Stimulated activated naive CD4-positive, alpha-beta T cell (primary cell): ENCODE results near the gene UROD.
A peak's percentile ranks its signal among the peaks of the same experiment; 100 is the strongest.

Source experiments
- DNase-seq, 6 experiments: peaks; one replicate each; lab custom pipeline; 2025; lab: John Stamatoyannopoulos, UW

Gene UROD

GRCh38 chr1:45008516-45008915, 3.5 kb upstream of the UROD start:
- DNase-seq, result no peak

GRCh38 chr1:45009296-45009865, 2.7 kb upstream of the UROD start:
- DNase-seq, result no peak

GRCh38 chr1:45009956-45010854, 1.8 kb upstream of the UROD start:
- peak in 4 of 6 experiments; percentile 16 to 48 (median 26) for DNase-seq

DNA sequence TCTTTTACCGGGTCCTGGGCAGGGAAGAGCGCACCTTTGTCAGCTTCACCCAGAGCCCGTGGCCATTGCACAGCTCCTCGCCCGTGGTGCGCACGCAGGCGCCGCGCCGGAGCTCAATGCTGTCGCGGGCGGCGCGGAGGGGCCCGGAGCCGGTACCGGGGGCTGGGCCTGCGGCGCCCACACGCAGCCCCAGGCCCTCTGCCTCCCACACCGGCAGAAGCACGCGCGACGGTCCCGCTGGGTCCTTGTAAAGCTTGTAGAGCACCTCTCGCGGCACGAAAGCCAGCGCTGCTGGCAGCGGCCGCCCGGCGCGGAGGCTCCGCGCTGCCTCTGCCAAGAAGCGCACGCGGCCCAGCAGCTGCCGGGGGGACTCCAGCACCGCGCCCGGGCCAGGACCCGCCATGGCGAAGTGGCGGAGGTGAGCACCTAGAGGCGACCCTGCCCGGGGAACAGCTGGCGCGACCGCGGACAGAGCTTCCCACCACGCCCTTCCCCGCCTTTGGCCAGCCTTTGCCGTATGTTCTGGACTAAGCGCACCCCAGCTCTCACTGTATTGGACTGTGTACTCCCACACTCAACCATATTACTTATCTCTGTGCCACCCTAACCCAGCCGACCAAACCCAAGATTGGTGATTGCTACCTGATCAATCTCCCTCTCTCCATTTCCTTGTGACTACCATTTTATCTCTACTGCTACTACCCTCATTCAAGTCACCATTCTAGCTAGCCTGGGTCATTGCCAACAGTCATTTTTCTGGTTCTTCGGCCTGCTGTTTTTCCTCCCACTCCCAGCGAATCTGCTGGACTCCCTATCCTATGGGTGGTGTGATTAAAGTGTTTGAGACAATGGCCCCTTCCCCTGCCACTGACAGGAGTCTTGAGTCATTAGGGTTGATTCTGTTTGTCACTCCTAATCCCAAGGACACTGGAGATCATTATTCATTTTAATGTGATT, 921 bp upstream of the UROD start, which contains the start of gene HECTD3:
Gene HECTD3, minus strand, starts transcription at position 470 of the 957 bp plus-strand sequence. Its CDS starts 67 bp downstream, at position 403.
- peak; percentile 38 to 66 (median 54) for DNase-seq

DNA sequence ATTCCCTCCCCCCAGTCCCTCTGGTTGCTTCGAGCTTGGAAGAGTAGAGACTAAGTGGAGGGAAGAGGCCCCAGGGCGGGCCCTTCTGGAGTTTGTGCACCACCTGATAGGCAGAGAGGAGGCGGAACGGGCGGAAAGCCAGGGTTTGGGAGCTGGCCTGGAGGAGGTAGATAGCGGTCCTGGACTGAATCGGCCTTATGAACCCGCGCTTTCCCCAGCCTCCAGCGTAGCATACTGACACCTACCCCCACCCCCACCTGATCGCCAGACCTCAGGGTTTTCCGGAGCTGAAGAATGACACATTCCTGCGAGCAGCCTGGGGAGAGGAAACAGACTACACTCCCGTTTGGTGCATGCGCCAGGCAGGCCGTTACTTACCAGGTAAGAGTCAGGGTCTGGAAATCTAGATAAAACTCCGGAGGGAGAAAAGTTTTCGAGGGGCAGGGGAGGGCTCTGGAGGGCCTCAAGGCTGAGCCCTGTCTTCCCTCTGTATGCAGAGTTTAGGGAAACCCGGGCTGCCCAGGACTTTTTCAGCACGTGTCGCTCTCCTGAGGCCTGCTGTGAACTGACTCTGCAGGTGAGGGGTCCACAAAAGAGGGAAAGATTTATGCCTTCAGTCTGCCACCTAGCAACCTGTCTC, 705 bp downstream of the UROD start:
- DNase-seq, result peak in 4 of 6 experiments; percentile 15 to 38 (median 18)

- no peak for DNase-seq
These were observed 1.6 kb downstream of the UROD start for GRCh38 chr1:45013551-45014209.

DNA sequence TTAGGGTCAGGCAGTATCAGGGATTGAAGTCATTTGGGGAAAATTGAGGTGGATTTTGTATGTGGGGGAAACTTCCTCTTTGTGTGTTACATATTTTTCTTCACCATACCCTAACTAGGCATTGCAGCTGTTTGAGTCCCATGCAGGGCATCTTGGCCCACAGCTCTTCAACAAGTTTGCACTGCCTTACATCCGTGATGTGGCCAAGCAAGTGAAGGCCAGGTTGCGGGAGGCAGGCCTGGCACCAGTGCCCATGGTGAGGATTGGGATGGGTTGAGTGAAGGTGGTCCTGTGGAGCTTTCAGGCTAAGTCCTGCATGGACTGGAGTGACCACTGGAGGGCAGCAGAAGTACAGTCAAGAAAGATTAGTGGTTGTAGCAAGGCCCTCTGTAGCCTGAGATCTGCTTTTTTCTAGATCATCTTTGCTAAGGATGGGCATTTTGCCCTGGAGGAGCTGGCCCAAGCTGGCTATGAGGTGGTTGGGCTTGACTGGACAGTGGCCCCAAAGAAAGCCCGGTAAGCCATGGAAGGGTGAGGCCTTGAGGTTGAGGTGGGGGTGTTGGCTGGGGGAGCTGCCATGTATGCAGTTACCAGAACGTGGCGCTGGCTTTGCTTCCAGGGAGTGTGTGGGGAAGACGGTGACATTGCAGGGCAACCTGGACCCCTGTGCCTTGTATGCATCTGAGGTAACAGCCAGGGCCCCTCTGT, 2.4 kb downstream of the UROD start:
- peak; percentile 63 to 85 (median 72) for DNase-seq

DNA sequence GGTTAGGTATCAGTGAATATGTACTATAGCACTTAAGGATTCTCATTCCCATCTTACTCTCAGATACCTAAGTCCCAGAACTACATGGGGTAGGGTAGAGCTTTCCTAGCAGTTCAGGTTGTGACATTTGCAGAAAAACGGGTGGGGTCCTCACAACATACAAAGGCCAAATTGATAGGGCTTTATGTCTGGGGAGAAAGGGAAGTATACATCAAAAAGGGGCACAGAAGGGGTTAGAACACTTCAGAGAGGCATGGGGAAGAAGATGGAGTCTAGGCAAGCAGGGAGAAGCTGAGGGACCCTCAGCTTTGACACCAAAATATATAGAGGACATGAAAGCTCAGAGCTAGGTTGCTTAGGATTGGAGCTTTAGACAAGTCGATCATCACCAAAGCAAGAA, 3.6 kb downstream of the UROD start:
- DNase-seq, result no peak

- DNase-seq, result no peak
These were observed 4.1 kb downstream of the UROD start for GRCh38 chr1:45016090-45016697.

DNA sequence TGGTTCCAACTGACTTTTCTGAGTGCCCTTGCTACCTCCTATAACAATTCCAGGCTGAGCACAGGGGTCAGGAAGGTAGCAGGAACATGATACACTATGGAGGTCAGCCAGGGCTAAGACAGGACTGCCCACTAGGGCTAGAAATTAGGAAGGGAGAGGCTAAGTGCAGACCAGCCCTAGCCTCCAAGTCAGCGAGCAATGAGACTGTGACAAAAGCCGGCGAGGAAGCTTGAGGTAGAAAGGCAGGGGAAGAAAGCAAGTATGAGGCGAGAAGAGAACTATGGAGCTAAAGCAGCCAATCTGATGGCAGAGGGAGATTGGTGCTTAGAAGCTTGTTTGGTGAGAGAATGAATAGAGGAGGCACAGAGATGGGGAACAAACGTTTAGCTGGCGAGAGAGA, 4.7 kb downstream of the UROD start:
- DNase-seq, result no peak

- DNase-seq, result peak; percentile 13 to 57 (median 39)
These were observed 6.7 kb downstream of the UROD start for GRCh38 chr1:45018599-45019230.

- DNase-seq, result no peak
These were observed 11.6 kb downstream of the UROD start for GRCh38 chr1:45023663-45024062.

GRCh38 chr1:45026446-45026845, 14.4 kb downstream of the UROD start:
- DNase-seq, result no peak

GRCh38 chr1:45032837-45033236, 20.8 kb downstream of the UROD start:
- DNase-seq, result no peak

DNA sequence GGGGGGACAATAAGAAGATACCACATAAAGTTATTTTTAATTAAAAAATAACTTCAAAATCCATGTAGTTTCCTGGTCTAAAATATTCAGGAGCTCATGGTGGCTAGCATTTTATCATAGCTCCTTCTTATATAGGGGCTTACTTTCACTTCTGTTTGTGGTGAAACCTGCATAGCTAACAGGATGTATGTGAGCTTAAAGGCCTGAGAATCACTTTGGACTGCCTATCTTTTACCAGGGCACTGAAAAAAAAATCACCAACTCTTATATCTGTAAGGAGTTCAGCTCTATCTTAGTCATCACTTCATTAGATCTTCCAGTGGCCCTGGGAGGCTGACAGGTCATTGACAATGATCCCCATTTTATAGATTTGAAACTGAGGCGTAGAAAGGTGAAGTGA, 21.3 kb downstream of the UROD start:
- no peak for DNase-seq

GRCh38 chr1:45035631-45036301, 23.7 kb downstream of the UROD start:
- DNase-seq, result no peak

DNA sequence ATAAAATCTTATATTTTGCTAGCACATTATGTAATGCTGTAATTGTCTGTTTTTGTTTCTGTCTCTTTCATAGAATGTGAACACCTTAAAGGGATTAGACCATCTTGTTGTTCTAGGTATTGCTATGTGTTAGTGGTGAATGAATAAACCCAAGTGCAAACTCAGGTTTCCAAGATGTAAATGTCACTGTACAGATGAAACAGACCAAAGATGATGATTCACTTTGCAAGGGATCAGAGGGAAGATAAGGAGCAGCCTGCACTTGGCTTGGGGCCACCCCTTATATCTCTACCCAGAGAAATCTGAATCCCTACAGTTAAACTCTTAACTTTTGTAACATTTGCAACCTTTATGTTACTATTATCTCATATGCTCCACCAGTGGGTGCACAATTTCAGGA, 25.4 kb downstream of the UROD start:
- no peak for DNase-seq

- DNase-seq, result no peak
These were observed 26.2 kb downstream of the UROD start for GRCh38 chr1:45038240-45038639.
